A549 (cell line): ENCODE data around the gene KIFBP.

ENCODE experiments used
- CHD2 ChIP-seq: fragments of 150-350 bp; IDR thresholded peaks from 2 replicates; pipeline ENCODE4 v1.6.1; 2014; ENCODE audit warnings: low read length; ENCODE audit not compliant: partially characterized antibody
- CHD4 ChIP-seq: fragments of 200-600 bp; sonication (generic); IDR thresholded peaks from 2 replicates; pipeline ENCODE4 v1.6.1; 2016; ENCODE audit warnings: antibody characterized with exemption, mild to moderate bottlenecking, borderline replicate concordance
- CTCF ChIP-seq: fragments of >200 bp; sonication (Bioruptor Twin); formaldehyde crosslinking; IDR thresholded peaks from 3 replicates; pipeline ENCODE4 v1.5.1; 2016
- EP300 ChIP-seq, 2 experiments: fragments of >200 bp; sonication (Bioruptor Twin); formaldehyde crosslinking; IDR thresholded peaks; 2 replicates in 1 of 2; 3 replicates in 1 of 2; pipeline ENCODE4 v1.6.1; 2016 to 2017
- HDAC2 ChIP-seq: fragments of 200-600 bp; sonication (generic); IDR thresholded peaks from 2 replicates; pipeline ENCODE4 v1.6.1; 2016
- JUN ChIP-seq, 2 experiments: fragments of >200 bp; sonication (Bioruptor Twin); formaldehyde crosslinking; IDR thresholded peaks; 2 replicates in 1 of 2; 3 replicates in 1 of 2; pipeline ENCODE4 v1.6.1; 2016 to 2017
- MAX ChIP-seq: IDR thresholded peaks from 2 replicates; pipeline ENCODE4 v1.6.1; 2012
- MYC ChIP-seq: IDR thresholded peaks from 2 replicates; pipeline ENCODE4 v1.6.1; 2012; ENCODE audit warnings: mild to moderate bottlenecking, inconsistent platforms, low read length, improper control_type of control experiment, borderline replicate concordance
- POLR2A ChIP-seq: IDR thresholded peaks from 2 replicates; pipeline ENCODE4 v1.6.1; 2012; ENCODE audit warnings: mild to moderate bottlenecking, low read length
- RAD21 ChIP-seq, 2 experiments: fragments of >200 bp in 1 of 2; sonication (Bioruptor Twin) in 1 of 2; formaldehyde crosslinking in 1 of 2; IDR thresholded peaks in 1 of 2; conservative IDR thresholded peaks in 1 of 2; 2 replicates in 1 of 2; 3 replicates in 1 of 2; pipeline ENCODE4 v1.6.1; 2012 to 2018; ENCODE audit warnings: inconsistent platforms in 1 of 2
- RARB ChIP-seq: fragments of 250-450 bp; sonication (Bioruptor Pico); IDR thresholded peaks from 2 replicates; pipeline ENCODE4 v1.8.0; 2021; ENCODE audit warnings: mild to moderate bottlenecking, moderate library complexity
- REST ChIP-seq: fragments of 200-600 bp; sonication (generic); IDR thresholded peaks from 2 replicates; pipeline ENCODE4 v1.6.1; 2016; ENCODE audit warnings: antibody characterized with exemption, mild to moderate bottlenecking, moderate library complexity
- RFX5 ChIP-seq: fragments of 450-650 bp; IDR thresholded peaks from 2 replicates; pipeline ENCODE4 v1.7.1; 2014; ENCODE audit warnings: antibody characterized with exemption, mild to moderate bottlenecking, moderate library complexity
- SREBF2 ChIP-seq: fragments of 450-650 bp; IDR thresholded peaks from 2 replicates; pipeline ENCODE4 v1.6.1; 2014; ENCODE audit warnings: mild to moderate bottlenecking, moderate library complexity

GRCh38 chr10:68992636-68993440 lies 4.2 kb downstream of the KIFBP start:
- TF ChIP-seq POLR2A (no peak), CTCF (no peak), CHD2 (no peak), HDAC2 (no peak), MAX (no peak), SREBF2 (no peak), REST (no peak), RARB (CRISPR knock-in tag) (no peak), CHD4 (no peak), RAD21 (conservative IDR thresholded peaks at IDR 0.05 in 1 of 2, IDR thresholded peaks at IDR 0.05 in 1 of 2) (no peak), JUN (IDR thresholded peaks at IDR 0.05) (no peak), RFX5 (no peak), EP300 (IDR thresholded peaks at IDR 0.05) (no peak), MYC (no peak)
